GM12874 (cell line): ENCODE measurements around the gene HSBP1.

ENCODE experiments used
- CTCF ChIP-seq: IDR thresholded peaks from 2 replicates; pipeline ENCODE4 v1.5.1; 2011; ENCODE audit warnings: low read depth, mild to moderate bottlenecking, control low read depth, low read length, moderate library complexity; ENCODE audit not compliant: insufficient read depth

HSBP1 gene

DNA sequence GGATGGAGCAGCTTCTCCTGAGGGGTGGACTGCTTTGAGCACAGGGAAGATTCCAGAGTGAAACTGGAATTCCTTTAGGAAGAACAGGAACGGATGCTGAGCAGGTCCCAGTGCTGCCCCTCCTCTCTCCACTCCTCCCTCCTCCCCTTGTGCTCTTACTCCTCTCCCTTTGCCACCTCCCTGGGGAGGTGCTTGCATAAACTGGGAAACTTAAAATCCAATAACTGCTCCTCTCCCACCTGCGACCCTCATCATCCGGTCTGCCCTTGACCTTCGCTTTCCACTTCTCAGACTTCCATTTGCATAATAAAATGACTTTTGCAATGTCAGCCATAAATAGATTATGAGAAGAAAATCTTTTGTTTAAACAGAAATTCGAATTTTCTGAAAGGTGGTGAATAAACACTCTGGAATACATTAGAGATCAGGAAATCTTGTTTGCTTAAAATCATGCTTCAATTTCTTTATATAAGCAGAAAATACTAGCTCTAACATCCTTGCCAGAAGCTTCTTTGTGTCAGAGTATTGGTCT is 23.7 kb downstream of the HSBP1 start:
- no peak for TF ChIP-seq CTCF

DNA sequence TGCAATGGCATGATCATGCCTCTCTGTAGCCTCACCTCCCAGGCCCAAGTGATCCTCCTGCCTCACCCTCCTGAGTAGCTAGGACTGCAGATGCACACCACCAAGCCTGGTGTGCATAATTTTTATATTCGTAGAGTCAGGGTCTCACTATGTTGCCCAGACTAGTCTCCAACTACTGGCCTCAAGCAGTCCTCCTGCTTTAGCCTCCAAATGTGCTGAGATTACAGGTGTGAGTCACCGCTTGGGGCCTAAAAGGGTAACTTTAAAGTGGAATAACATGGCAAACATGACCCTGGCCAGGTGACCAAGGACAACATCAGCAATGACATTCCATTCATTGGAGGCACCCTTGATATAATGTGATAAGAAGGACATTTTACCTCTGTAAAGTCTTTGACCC is 26.1 kb downstream of the HSBP1 start:
- TF ChIP-seq CTCF: no peak

GRCh38 chr16:83835586-83836566 is 28.1 kb downstream of the HSBP1 start:
- TF ChIP-seq CTCF: no peak

DNA sequence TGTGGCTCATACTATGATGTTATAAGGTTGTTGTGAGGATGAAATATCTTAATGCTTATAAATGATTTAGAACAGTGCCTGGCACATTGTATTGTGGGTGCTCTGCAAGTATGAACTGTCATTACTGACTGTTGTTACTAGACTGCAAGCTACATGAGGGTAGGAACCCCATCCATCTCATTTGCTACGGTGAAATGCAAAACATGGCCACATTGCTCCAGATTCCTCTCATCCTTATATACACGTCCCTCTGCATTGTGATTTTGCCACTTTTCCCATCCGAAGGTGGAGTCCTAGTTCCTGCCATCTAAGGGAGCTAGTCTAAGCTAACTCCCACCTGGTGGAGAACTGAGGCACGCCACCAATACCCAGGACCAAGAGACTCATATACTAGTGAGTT is 29.8 kb downstream of the HSBP1 start:
- TF ChIP-seq CTCF: no peak

- no peak for TF ChIP-seq CTCF
Observed at GRCh38 chr16:83838151-83838550, 30.4 kb downstream of the HSBP1 start.

GRCh38 chr16:83839561-83839960 is 31.8 kb downstream of the HSBP1 start:
- no peak for TF ChIP-seq CTCF

GRCh38 chr16:83840060-83840617 is 32.4 kb downstream of the HSBP1 start:
- TF ChIP-seq CTCF: no peak
